GM23338 (cell line): ENCODE results near the gene CERT1.
A peak's percentile ranks its signal among the peaks of the same experiment; 100 is the strongest.

Experiments
- CTCF ChIP-seq, 2 experiments: fragments of 200-600 bp in 1 of 2; sonication (generic) in 1 of 2; conservative IDR thresholded peaks; 2 replicates each; pipeline versions ENCODE4 v1.5.1 to v1.6.1; 2016 to 2017; ENCODE audit warnings: antibody characterized with exemption in 2 of 2, low read depth in 2 of 2, mild to moderate bottlenecking in 2 of 2, moderate library complexity in 1 of 2
- EZH2phosphoT487 ChIP-seq: fragments of 200-600 bp; sonication (generic); IDR thresholded peaks from one replicate; pipeline ENCODE4 v1.8.1; 2018; ENCODE audit warnings: antibody characterized with exemption; ENCODE audit not compliant: unreplicated experiment
- JUNB ChIP-seq: IDR thresholded peaks from one replicate; pipeline ENCODE4 v1.6.1; 2016; ENCODE audit warnings: antibody characterized with exemption; ENCODE audit not compliant: unreplicated experiment
- REST ChIP-seq: IDR thresholded peaks from one replicate; pipeline ENCODE4 v1.6.1; 2018; ENCODE audit warnings: antibody characterized with exemption; ENCODE audit not compliant: unreplicated experiment

- no peak for TF ChIP-seq EZH2phosphoT487
- peak in 1 of 2 experiments; percentile 47; a peak in 2 of 4 replicates for TF ChIP-seq CTCF (conservative IDR thresholded peaks at IDR 0.05; ENCODE audit: low read depth in 2 of 2)
- no peak for TF ChIP-seq REST
- no peak for TF ChIP-seq JUNB
Observed at GRCh38 chr5:75412111-75412990, 99.1 kb downstream of the CERT1 start.
